PC-9 (cell line): Measurements from ENCODE around the gene SETD3. TPM values are rescaled to one million over a fixed set of nuclear protein-coding genes. Genes with fewer than 3 reads are reported as not detected.

ENCODE experiments used
- BruUV-seq: library from RNA; stranded (reverse); fragments of 400-500 nt; replicated peaks from 2 replicates; lab custom pipeline; 2021; lab: Mats Ljungman, UMichigan
- CTCF ChIA-PET: fragments of 300-600 bp; sonication (Branson Sonifier 250); formaldehyde crosslinking; loops from one replicate; lab custom pipeline; 2022; ENCODE audit warnings: antibody characterized with exemption; lab: Charles Lee
- POLR2A ChIA-PET: fragments of 300-600 bp; sonication (Branson Sonifier 250); formaldehyde crosslinking; loops from one replicate; lab custom pipeline; 2022; ENCODE audit warnings: antibody characterized with exemption; ENCODE audit not compliant: unreplicated experiment; lab: Charles Lee
- DNase-seq, 2 experiments: peaks; one replicate each; pipeline versions ENCODE4 v3.0.0 to v3.0.0-alpha.2; 2015 to 2022; ENCODE audit warnings: mixed read lengths in 1 of 2
- H2AFZ ChIP-seq: fragments of 200-600 bp; sonication (generic); 2 replicates; pipeline ENCODE4 v1.8.1; 2017; ENCODE audit warnings: antibody characterized with exemption
- H3F3A ChIP-seq: fragments of 200-600 bp; sonication (generic); 2 replicates; pipeline ENCODE4 v1.8.1; 2017; ENCODE audit warnings: antibody characterized with exemption, mild to moderate bottlenecking, low read depth; ENCODE audit not compliant: insufficient read depth
- H3K27ac ChIP-seq: fragments of 200-600 bp; sonication (generic); 2 replicates; pipeline ENCODE4 v1.6.1; 2016; ENCODE audit warnings: mixed run types
- H3K27me3 ChIP-seq: fragments of 200-600 bp; sonication (generic); 2 replicates; pipeline ENCODE4 v1.6.1; 2016; ENCODE audit warnings: low read depth, mixed run types; ENCODE audit not compliant: insufficient read depth
- H3K36me3 ChIP-seq: fragments of 200-600 bp; sonication (generic); 2 replicates; pipeline ENCODE4 v1.6.1; 2016; ENCODE audit warnings: low read depth, mixed run types
- H3K4me1 ChIP-seq: fragments of 200-600 bp; sonication (generic); replicated peaks from 2 replicates; pipeline ENCODE4 v1.6.1; 2016; ENCODE audit warnings: mixed run types; ENCODE audit not compliant: insufficient read depth
- H3K4me2 ChIP-seq: fragments of 200-600 bp; sonication (generic); 2 replicates; pipeline ENCODE4 v1.6.1; 2017; ENCODE audit warnings: mixed run types
- H3K4me3 ChIP-seq: fragments of 200-600 bp; sonication (generic); 2 replicates; pipeline ENCODE4 v1.6.1; 2016; ENCODE audit warnings: mixed run types
- H3K79me2 ChIP-seq: fragments of 200-600 bp; sonication (generic); 2 replicates; pipeline ENCODE4 v1.6.1; 2017; ENCODE audit warnings: low read depth, mixed run types
- H3K9me2 ChIP-seq: fragments of 200-600 bp; sonication (generic); 2 replicates; pipeline ENCODE4 v1.8.1; 2017; ENCODE audit warnings: mild to moderate bottlenecking; ENCODE audit not compliant: insufficient read depth
- H3K9me3 ChIP-seq: fragments of 200-600 bp; sonication (generic); 2 replicates; pipeline ENCODE4 v1.8.1; 2016; ENCODE audit warnings: low read depth; ENCODE audit not compliant: insufficient read depth
- H4K20me1 ChIP-seq: fragments of 200-600 bp; sonication (generic); 2 replicates; pipeline ENCODE4 v1.8.1; 2017; ENCODE audit not compliant: insufficient read depth
- EZH2 ChIP-seq: fragments of 200-600 bp; sonication (generic); IDR thresholded peaks from 2 replicates; pipeline ENCODE4 v1.8.0; 2017; ENCODE audit warnings: antibody characterized with exemption, low read depth
- intact Hi-C: fragments of 100-400 bp; cut with micrococcal nuclease; formaldehyde crosslinking; loops from one replicate; pipeline ENCODE4 v1.10.0; 2022; ENCODE audit not compliant: unreplicated experiment
- total RNA-seq: library from RNA; stranded (reverse); gene quantifications from 2 replicates; pipeline ENCODE4 v1.2.3, GENCODE V29; 2021
- TF ChIP-seq, protein P1 (sequence below): fragments of 200-600 bp; sonication (generic); conservative IDR thresholded peaks from 2 replicates; pipeline ENCODE4 v1.6.1; 2017; ENCODE audit warnings: mixed run types, antibody characterized with exemption, mild to moderate bottlenecking, moderate library complexity

SETD3 gene
- total RNA-seq, 1 experiment from 2014 or later: 13.4 TPM

DNA sequence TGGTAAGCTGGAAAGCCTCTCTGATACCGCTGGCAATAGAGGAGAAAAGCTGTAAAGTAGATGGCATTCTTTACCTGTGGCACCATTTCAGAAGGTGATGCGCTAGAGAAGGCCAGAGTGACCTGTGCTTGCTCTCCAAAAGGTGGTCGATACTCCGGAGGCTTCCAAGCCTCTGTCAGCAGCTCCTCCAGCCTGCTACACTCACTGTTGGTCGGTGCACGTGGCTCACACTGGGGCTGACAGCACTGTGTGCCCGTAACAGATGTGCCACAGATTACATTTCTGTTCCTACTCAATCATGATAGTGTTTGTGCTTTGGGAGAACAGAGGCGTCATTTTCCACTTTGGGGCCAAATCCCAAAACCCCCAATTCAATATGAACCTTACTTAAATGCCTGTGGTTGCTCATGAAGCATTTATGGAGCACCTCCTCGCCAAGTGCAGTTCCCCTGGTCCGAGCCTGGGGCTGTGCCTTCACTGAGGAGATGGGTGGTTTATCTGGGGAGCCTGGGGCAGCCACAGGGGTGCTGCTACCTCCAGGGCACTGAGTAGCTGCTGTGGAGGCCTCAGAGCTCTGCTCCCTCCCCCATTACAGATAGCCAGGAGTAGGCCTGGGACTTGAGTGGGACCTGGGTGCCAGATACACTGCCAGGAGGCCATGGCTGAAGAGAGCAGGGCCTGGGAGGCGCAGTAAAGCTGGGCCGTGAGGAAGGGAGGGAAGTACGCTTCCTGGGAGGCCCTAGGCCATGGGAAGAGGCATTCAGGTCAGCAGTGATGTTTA lies 27.4 kb upstream of the SETD3 start:
- intact Hi-C loops: no loop called here
- no peaks in the 10 kb centered on the region for H3K9me2 ChIP-seq
- no peaks in the 10 kb centered on the region for H3F3A ChIP-seq
- BruUV-seq: no TSS peak
- no peaks in the 10 kb centered on the region for H3K4me1 ChIP-seq
- H3K27ac ChIP-seq: no peak overlapping the region
- H4K20me1 ChIP-seq: no peaks in the 10 kb centered on the region
- TF ChIP-seq, protein P1, sequence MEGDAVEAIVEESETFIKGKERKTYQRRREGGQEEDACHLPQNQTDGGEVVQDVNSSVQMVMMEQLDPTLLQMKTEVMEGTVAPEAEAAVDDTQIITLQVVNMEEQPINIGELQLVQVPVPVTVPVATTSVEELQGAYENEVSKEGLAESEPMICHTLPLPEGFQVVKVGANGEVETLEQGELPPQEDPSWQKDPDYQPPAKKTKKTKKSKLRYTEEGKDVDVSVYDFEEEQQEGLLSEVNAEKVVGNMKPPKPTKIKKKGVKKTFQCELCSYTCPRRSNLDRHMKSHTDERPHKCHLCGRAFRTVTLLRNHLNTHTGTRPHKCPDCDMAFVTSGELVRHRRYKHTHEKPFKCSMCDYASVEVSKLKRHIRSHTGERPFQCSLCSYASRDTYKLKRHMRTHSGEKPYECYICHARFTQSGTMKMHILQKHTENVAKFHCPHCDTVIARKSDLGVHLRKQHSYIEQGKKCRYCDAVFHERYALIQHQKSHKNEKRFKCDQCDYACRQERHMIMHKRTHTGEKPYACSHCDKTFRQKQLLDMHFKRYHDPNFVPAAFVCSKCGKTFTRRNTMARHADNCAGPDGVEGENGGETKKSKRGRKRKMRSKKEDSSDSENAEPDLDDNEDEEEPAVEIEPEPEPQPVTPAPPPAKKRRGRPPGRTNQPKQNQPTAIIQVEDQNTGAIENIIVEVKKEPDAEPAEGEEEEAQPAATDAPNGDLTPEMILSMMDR: no peak
- TF ChIP-seq EZH2: no peak
- no peaks in the 10 kb centered on the region for H3K27me3 ChIP-seq
- no peaks in the 10 kb centered on the region for H3K36me3 ChIP-seq
- no peak overlapping the region for H3K4me2 ChIP-seq
- H3K9me3 ChIP-seq: no peaks in the 10 kb centered on the region
- H3K79me2 ChIP-seq: no peaks in the 10 kb centered on the region
- no peak overlapping the region for H3K4me3 ChIP-seq
- H2AFZ ChIP-seq: no peak overlapping the region
- ChIA-PET CTCF (interaction anchor here (0.5 kb wide), 1 partner anchor 11 kb away, joined by 7 read pairs; no protein-coding TSS in a partner anchor), POLR2A (no interaction called here)
- DNase-seq: no peak

DNA sequence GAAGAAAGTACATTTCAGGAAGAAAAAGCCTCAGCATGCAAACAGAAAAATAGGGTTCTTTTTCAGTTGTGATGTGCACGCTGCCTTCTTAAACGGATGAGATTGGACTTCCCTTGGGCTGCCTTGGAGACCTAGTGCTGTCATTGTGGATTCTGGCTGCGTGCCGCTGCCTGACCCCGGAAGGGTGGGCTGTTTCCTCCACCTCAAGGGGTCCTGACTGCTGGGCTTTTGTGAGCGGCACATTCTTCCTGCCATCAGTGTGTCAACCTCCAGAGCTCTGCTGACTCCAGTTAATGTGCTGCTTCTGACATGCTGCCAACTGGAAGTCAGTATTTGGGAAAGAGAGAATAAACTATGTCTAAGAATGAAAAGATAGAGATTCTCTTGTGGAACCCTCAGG lies 25.6 kb upstream of the SETD3 start:
- H3K4me1 ChIP-seq: no peaks in the 10 kb centered on the region
- no peaks in the 10 kb centered on the region for H3K79me2 ChIP-seq
- H3K9me3 ChIP-seq: no peaks in the 10 kb centered on the region
- no peak overlapping the region for H2AFZ ChIP-seq
- no TSS peak for BruUV-seq
- H3F3A ChIP-seq: no peaks in the 10 kb centered on the region
- DNase-seq: no peak
- no peak overlapping the region for H3K4me2 ChIP-seq
- intact Hi-C loops: no loop called here
- H3K4me3 ChIP-seq: no peak overlapping the region
- CTCF ChIA-PET: no interaction called here
- no peaks in the 10 kb centered on the region for H4K20me1 ChIP-seq
- POLR2A ChIA-PET: no interaction called here
- H3K27me3 ChIP-seq: no peaks in the 10 kb centered on the region
- no peak overlapping the region for H3K27ac ChIP-seq
- H3K9me2 ChIP-seq: no peaks in the 10 kb centered on the region
- H3K36me3 ChIP-seq: no peaks in the 10 kb centered on the region
- TF ChIP-seq EZH2: no peak
- TF ChIP-seq, protein P1: no peak

DNA sequence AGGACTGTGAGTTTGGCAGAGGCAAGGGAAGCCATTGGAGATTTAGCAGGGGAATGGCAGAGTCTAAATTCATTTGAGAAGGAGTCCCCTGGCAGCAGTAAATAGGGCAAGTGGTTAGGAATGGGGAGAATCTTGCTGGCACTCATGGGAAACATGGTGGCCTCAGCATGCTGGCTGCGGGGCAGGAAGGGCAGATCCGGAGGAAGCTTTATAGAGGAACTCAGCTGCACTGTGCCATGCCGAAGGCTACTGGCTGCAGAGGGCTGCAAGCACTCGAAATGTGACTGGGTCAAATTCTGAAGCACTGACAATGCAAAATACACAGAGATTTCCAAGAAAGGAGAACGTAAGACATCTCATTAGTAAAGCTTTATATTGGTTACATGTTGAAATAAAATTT lies 24.4 kb upstream of the SETD3 start:
- H3K36me3 ChIP-seq: 0 out of 2 replicates have a peak, but pooled peaks cover 3% of the 10 kb centered on the region
- no peaks in the 10 kb centered on the region for H3K4me1 ChIP-seq
- H3K9me2 ChIP-seq: no peaks in the 10 kb centered on the region
- ChIA-PET CTCF (no interaction called here), POLR2A (no interaction called here)
- H3F3A ChIP-seq: no peaks in the 10 kb centered on the region
- no peak overlapping the region for H3K4me2 ChIP-seq
- no peak overlapping the region for H3K4me3 ChIP-seq
- no peaks in the 10 kb centered on the region for H4K20me1 ChIP-seq
- no peak overlapping the region for H3K27ac ChIP-seq
- DNase-seq: no peak
- intact Hi-C loops: no loop called here
- H3K79me2 ChIP-seq: no peaks in the 10 kb centered on the region
- no peak overlapping the region for H2AFZ ChIP-seq
- TF ChIP-seq EZH2: no peak
- TF ChIP-seq, protein P1: no peak
- no TSS peak for BruUV-seq
- no peaks in the 10 kb centered on the region for H3K27me3 ChIP-seq
- no peaks in the 10 kb centered on the region for H3K9me3 ChIP-seq
